ENCODE data around the gene FFAR1. TPM values are rescaled to one million over a fixed set of nuclear protein-coding genes. Genes with fewer than 3 reads are reported as not detected.
"Not testable (repeated sequence)": the region's sequence is repeated elsewhere in the genome, so short reads cannot be mapped to it uniquely, and the experiment has no call there.

Gene FFAR1
- total RNA-seq, 1 donor from 2014 or later = 0.74 TPM

GRCh38 chr19:35378356-35378755 is 30.7 kb downstream of the FFAR1 start:
- DNase-seq (ENCODE audit: low spot score, unreplicated experiment) = no peak
- Mint-ChIP-seq H3K27me3 (peaks cover 6% of the 10 kb centered on the region), H3K9me3 (ENCODE audit: low read depth) (no peaks in the 10 kb centered on the region)

GRCh38 chr19:35379545-35379944 is 31.8 kb downstream of the FFAR1 start:
- not testable (repeated sequence) for H3K27ac Mint-ChIP-seq; H3K4me3 Mint-ChIP-seq (ENCODE audit: low read depth); DNase-seq (ENCODE audit: low spot score, unreplicated experiment); H3K27me3 Mint-ChIP-seq; H3K36me3 Mint-ChIP-seq (ENCODE audit: insufficient read depth); H3K9me3 Mint-ChIP-seq (ENCODE audit: low read depth)
- peaks cover 14% of the 10 kb centered on the region for H3K4me1 Mint-ChIP-seq (ENCODE audit: low read depth)

More at GRCh38 chr19:35378356-35378755, 30.7 kb downstream of the FFAR1 start:
- no peak overlapping the region for H3K4me3 Mint-ChIP-seq (ENCODE audit: low read depth)
- peaks cover 14% of the 10 kb centered on the region for H3K4me1 Mint-ChIP-seq (ENCODE audit: low read depth)
- TF ChIP-seq CTCF (IDR thresholded peaks at IDR 0.05; ENCODE audit: unreplicated experiment) = no peak
- no peak overlapping the region for H3K27ac Mint-ChIP-seq
- H3K36me3 Mint-ChIP-seq (ENCODE audit: insufficient read depth) = no peaks in the 10 kb centered on the region

- peaks cover 14% of the 10 kb centered on the region for H3K4me1 Mint-ChIP-seq (ENCODE audit: low read depth)
- H3K27me3 Mint-ChIP-seq = no peaks in the 10 kb centered on the region
- H3K27ac Mint-ChIP-seq = peak overlapping the region; percentile 67
- peaks cover 3% of the 10 kb centered on the region for H3K9me3 Mint-ChIP-seq (ENCODE audit: low read depth)
- H3K36me3 Mint-ChIP-seq (ENCODE audit: insufficient read depth) = peaks cover 2% of the 10 kb centered on the region
- DNase-seq (ENCODE audit: low spot score, unreplicated experiment) = no peak
- TF ChIP-seq CTCF (IDR thresholded peaks at IDR 0.05; ENCODE audit: unreplicated experiment) = no peak
- H3K4me3 Mint-ChIP-seq (ENCODE audit: low read depth) = no peak overlapping the region
Observed at GRCh38 chr19:35379992-35380391, 32.3 kb downstream of the FFAR1 start.

- H3K4me3 Mint-ChIP-seq (ENCODE audit: low read depth) = no peak overlapping the region
- peaks cover 2% of the 10 kb centered on the region for H3K36me3 Mint-ChIP-seq (ENCODE audit: insufficient read depth)
- no peak for TF ChIP-seq CTCF (IDR thresholded peaks at IDR 0.05; ENCODE audit: unreplicated experiment)
- no peaks in the 10 kb centered on the region for H3K27me3 Mint-ChIP-seq
- peak overlapping the region; percentile 67 for H3K27ac Mint-ChIP-seq
- DNase-seq (ENCODE audit: low spot score, unreplicated experiment) = no peak
- H3K9me3 Mint-ChIP-seq (ENCODE audit: low read depth) = peaks cover 3% of the 10 kb centered on the region
- H3K4me1 Mint-ChIP-seq (ENCODE audit: low read depth) = peaks cover 14% of the 10 kb centered on the region
Observed at GRCh38 chr19:35380450-35381124, 32.9 kb downstream of the FFAR1 start.

GRCh38 chr19:35381318-35381717 is 33.6 kb downstream of the FFAR1 start:
- Mint-ChIP-seq H3K27me3 (no peaks in the 10 kb centered on the region), H3K36me3 (ENCODE audit: insufficient read depth) (peaks cover 2% of the 10 kb centered on the region), H3K27ac (no peak overlapping the region), H3K4me3 (ENCODE audit: low read depth) (no peak overlapping the region), H3K4me1 (ENCODE audit: low read depth) (peaks cover 14% of the 10 kb centered on the region), H3K9me3 (ENCODE audit: low read depth) (peaks cover 3% of the 10 kb centered on the region)
- no peak for TF ChIP-seq CTCF (IDR thresholded peaks at IDR 0.05; ENCODE audit: unreplicated experiment)
- DNase-seq (ENCODE audit: low spot score, unreplicated experiment) = no peak

- H3K4me3 Mint-ChIP-seq (ENCODE audit: low read depth) = no peak overlapping the region
- H3K4me1 Mint-ChIP-seq (ENCODE audit: low read depth) = peaks cover 14% of the 10 kb centered on the region
- DNase-seq (ENCODE audit: low spot score, unreplicated experiment) = no peak
- peaks cover 4% of the 10 kb centered on the region for H3K36me3 Mint-ChIP-seq (ENCODE audit: insufficient read depth)
- H3K27ac Mint-ChIP-seq = no peak overlapping the region
- no peak for TF ChIP-seq CTCF (IDR thresholded peaks at IDR 0.05; ENCODE audit: unreplicated experiment)
- H3K9me3 Mint-ChIP-seq (ENCODE audit: low read depth) = peaks cover 8% of the 10 kb centered on the region
- H3K27me3 Mint-ChIP-seq = no peaks in the 10 kb centered on the region
Observed at GRCh38 chr19:35381926-35382325, 34.2 kb downstream of the FFAR1 start.
